ENCODE data around the gene VPS72. TPM values are rescaled to one million over a fixed set of nuclear protein-coding genes. Genes with fewer than 3 reads are reported as not detected.

VPS72 gene
- total and polyA plus RNA-seq, 8 donors, result 12.5 to 29.0 (median 23.7) TPM

DNA sequence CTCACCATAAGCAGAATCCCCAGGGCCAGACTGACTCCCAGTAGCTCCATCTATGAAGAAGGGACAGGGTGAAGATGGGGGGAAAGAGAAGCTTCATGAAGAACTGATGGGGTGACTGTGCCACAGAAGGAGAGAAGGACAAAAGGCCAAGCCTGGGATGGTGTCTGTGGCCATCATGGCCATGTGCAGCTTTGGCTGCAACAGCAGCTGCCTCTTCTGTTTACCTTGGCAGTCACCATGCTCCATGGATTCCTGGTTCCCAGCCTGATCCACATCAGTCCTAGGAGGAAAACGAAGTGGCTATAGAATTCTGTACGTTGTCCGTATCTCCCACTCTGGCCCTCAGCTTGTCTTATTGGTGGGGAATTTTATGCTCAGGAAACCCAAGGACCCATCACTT, 55.6 kb downstream of the VPS72 start:
- ATAC-seq, result peak in 2 of 4 donors; percentile 47 to 59

DNA sequence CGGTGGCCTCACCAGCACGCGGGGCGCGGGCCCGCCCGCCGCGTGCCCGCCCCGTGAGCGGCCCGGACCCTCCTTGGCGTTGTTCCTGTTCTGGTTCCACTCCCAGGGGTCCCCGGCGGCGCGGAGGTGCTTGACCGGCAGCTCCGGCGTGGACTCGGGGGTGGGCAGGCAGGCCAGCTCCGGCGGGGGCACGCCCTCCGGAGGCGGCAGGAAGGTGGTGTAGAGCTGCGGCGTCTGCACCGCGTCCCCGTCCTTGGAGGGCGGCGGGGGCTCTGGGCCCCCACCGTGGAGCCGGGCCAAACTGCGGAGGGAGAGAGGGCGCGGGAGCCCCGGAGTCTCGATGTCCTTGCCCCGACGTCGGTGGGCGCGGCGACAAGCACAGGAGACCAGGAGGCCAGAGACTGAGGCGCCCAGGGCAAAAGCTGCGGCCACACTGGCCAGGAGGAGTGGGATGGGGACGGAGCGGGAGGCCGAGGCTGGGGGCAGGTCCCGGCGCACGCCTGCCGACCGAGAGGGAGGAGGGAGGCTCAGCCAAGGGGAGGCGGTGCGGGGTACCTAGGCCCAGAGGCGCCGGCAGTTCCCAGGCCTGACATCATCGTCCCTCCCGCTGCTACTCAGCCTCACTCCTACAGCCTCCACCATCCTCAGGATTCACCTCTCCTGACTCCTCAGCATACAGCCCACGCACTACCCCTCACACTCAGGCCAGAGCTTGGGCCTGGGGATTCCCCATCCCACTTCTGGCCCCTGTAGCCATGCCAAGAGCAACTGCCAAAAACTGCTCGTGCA, 56.8 kb downstream of the VPS72 start:
- Histone ChIP-seq H3K36me3 (no peaks in the 10 kb centered on the region), H3K9me3 (no peaks in the 10 kb centered on the region), H3K27ac (no peak overlapping the region), H3K4me1 (no peaks in the 10 kb centered on the region), H3K27me3 (peaks cover 0 to 8% (median 0%) of the 10 kb centered on the region in 4 donors), H3K4me3 (peak overlapping the region in 1 of 4 donors; percentile 30)
- no peak for ATAC-seq
- no peak for TF ChIP-seq CTCF (IDR thresholded peaks at IDR 0.05)
- DNase-seq, result peak in 2 of 6 donors; percentile 39 to 81
- 44 to 58% methylated on average over 43 to 65 of the region's 65 CpGs for WGBS, 2 donors
- intact Hi-C loops (cut with DNase I), result no loop called here
- no peak for FAIRE-seq

More for the DNA sequence above, 55.6 kb downstream of the VPS72 start:
- H3K4me1 ChIP-seq, result no peaks in the 10 kb centered on the region
- no peak overlapping the region for H3K27ac ChIP-seq
- FAIRE-seq, result no peak
- no peak for TF ChIP-seq CTCF (IDR thresholded peaks at IDR 0.05)
- intact Hi-C loops (cut with DNase I), result no loop called here
- H3K36me3 ChIP-seq, result no peaks in the 10 kb centered on the region
- DNase-seq, result no peak
- WGBS, 2 donors, result 64 to 71% methylated on average over 3 of the region's 3 CpGs
- H3K9me3 ChIP-seq, result no peaks in the 10 kb centered on the region
- peaks cover 0 to 8% (median 0%) of the 10 kb centered on the region in 4 donors for H3K27me3 ChIP-seq
- no peak overlapping the region for H3K4me3 ChIP-seq

DNA sequence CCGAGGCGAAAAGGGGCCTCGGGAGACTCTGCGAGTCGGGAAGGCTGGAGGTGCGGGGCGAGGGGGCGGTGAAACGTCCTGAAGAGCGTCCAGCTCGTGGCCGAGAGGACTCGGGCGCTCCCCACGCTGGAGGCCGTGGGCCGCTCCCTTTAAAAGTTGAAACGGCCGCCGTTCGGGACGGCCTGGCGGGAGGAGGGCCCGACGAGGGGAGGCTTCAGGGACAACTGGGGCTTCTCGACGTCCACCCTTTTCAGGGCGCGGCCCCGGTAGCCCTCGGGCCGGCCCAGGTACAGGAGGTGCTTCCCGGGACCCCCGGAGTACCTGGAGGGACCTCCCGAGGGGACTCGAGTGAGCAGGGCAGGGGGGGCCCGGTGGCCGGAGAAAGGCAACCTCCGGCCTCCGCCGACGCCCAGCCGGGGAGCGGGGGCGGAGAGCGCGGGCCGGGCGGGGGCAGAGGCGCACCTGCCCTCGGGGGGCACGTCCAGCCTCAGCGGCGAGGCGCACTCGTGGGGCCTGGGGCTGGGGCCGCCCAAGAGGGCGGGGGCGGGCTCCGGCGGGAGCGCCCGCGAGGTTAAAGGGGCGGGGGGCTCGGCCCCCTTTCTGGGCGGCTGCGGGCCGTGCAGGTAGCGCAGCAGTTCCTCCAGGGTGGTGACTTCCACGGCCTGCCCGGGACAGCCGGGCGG, 57.5 kb downstream of the VPS72 start:
- 38 to 46% methylated on average over 36 to 74 of the region's 74 CpGs for WGBS, 2 donors
- intact Hi-C loops (cut with DNase I), result no loop called here
- Histone ChIP-seq H3K4me3 (peak overlapping the region in 2 of 4 donors; percentile 2 to 30), H3K36me3 (no peaks in the 10 kb centered on the region), H3K27ac (no peak overlapping the region), H3K27me3 (peaks cover 0 to 8% (median 0%) of the 10 kb centered on the region in 4 donors), H3K9me3 (no peaks in the 10 kb centered on the region), H3K4me1 (no peaks in the 10 kb centered on the region)
- peak in 1 of 6 donors; percentile 67 for DNase-seq
- FAIRE-seq, result no peak
- ATAC-seq, result peak in 2 of 4 donors; percentile 13 to 18
- TF ChIP-seq CTCF (IDR thresholded peaks at IDR 0.05), result no peak

DNA sequence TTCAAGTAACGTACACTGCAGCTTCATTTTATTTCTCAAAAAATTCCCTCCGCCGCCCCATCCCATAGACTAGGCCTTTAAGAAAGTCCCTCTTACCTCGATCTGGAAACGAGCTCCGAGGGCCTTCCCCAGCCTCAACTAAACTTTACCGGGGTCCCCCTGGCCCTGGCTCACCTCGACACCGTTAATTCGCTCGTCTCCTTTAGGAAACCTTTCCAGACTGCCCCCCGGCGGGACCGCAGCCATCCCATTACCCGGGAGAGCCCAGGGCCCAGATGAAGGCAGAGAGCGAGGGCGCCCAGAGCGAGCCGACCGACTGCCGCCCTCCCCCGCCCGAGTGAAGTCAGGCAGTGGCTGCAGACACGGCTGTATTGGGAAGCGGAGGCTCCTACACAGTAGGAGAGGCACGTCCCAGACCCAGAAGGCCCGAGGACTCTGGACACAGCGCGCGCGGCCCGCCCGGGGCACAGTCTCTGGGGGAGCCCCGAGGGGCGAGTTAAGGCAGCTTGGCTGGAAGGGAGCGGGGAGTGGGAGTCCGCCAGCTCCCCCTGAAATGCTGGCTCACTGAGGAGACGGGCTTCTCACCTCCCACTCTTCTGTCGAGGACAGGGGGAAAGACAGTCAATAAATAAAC, 58.2 kb downstream of the VPS72 start:
- intact Hi-C loops (cut with DNase I), result no loop called here
- no peak for FAIRE-seq
- H3K4me1 ChIP-seq, result no peaks in the 10 kb centered on the region
- peak overlapping the region in 2 of 4 donors; percentile 2 to 30 for H3K4me3 ChIP-seq
- no peak for TF ChIP-seq CTCF (IDR thresholded peaks at IDR 0.05)
- no peak overlapping the region for H3K27ac ChIP-seq
- no peaks in the 10 kb centered on the region for H3K9me3 ChIP-seq
- WGBS, 2 donors, result 27 to 37% methylated on average over 39 of the region's 39 CpGs
- H3K36me3 ChIP-seq, result no peaks in the 10 kb centered on the region
- H3K27me3 ChIP-seq, result peaks cover 0 to 8% (median 0%) of the 10 kb centered on the region in 4 donors
- peak; percentile 37 to 74 (median 65) for ATAC-seq
- peak in 1 of 6 donors; percentile 63 for DNase-seq
